HCT116 (cell line): ENCODE results near the gene RBM28. TPM values are rescaled to one million over a fixed set of nuclear protein-coding genes. Genes with fewer than 3 reads are reported as not detected.

ENCODE experiments used
- ATAC-seq: fragments of 200-7000 bp; cut with Tn5 transposase; 2 replicates; pipeline ENCODE4 v1.9.1; 2020; ENCODE audit warnings: mild to moderate bottlenecking, moderate library complexity
- BruUV-seq: library from RNA; stranded (reverse); fragments of 400-500 nt; replicated peaks from 2 replicates; lab custom pipeline; 2021; lab: Mats Ljungman, UMichigan
- CTCF ChIA-PET: fragments of 300-600 bp; sonication (Branson Sonifier 250); formaldehyde crosslinking; loops from one replicate; lab custom pipeline; 2021; ENCODE audit warnings: antibody characterized with exemption; lab: Charles Lee
- POLR2A ChIA-PET: fragments of 300-600, 350-600 bp; sonication (Branson Sonifier 250); formaldehyde crosslinking; loops from one replicate; lab custom pipeline; 2021; ENCODE audit warnings: antibody characterized with exemption; lab: Charles Lee
- RAD21 ChIA-PET, 2 experiments: fragments of 300-600 bp; sonication (Branson Sonifier 250); formaldehyde crosslinking; loops; one replicate each; lab custom pipeline; 2023; ENCODE audit warnings: low total read pairs in 2 of 2; ENCODE audit not compliant: uncharacterized antibody in 2 of 2, unreplicated experiment in 2 of 2, low non-redundant PET in 1 of 2; lab: Charles Lee
- DNase-seq: peaks from one replicate; pipeline ENCODE4 v3.0.0-alpha.2; 2010; ENCODE audit warnings: low read depth, low spot score
- H2AFZ ChIP-seq: fragments of 200-600 bp; shearing (Covaris generic), sonication (generic); 2 replicates; pipeline ENCODE4 v1.6.1; 2017; ENCODE audit warnings: low read depth, mixed run types, mixed read lengths, antibody characterized with exemption, low read length; ENCODE audit not compliant: poor library complexity, severe bottlenecking
- H3K27ac ChIP-seq: 2 replicates; pipeline ENCODE4 v1.5.1; 2012; ENCODE audit warnings: low read depth, low read length
- H3K27me3 ChIP-seq: fragments of 200-600 bp; sonication (generic); 2 replicates; pipeline ENCODE4 v1.6.1; 2016; ENCODE audit warnings: mixed run types, low read length, mixed read lengths; ENCODE audit not compliant: insufficient read depth
- H3K36me3 ChIP-seq, 2 experiments: fragments of 200-500 bp in 1 of 2; fragments of 200-600 bp in 1 of 2; sonication (Bioruptor generic) in 1 of 2; sonication (generic) in 1 of 2; 2 replicates each; pipeline versions ENCODE4 v1.5.1 to v1.6.1; 2014 to 2016; ENCODE audit warnings: low read length in 2 of 2, inconsistent platforms in 1 of 2, mixed read lengths in 1 of 2, mixed run types in 1 of 2; ENCODE audit not compliant: insufficient read depth in 2 of 2, control insufficient read depth in 1 of 2
- H3K4me1 ChIP-seq, 2 experiments: fragments of 200-600 bp in 1 of 2; sonication (generic) in 1 of 2; 2 replicates each; pipeline versions ENCODE4 v1.5.1 to v1.6.1; 2012 to 2017; ENCODE audit warnings: low read length in 2 of 2, inconsistent platforms in 1 of 2, mild to moderate bottlenecking in 1 of 2, mixed read lengths in 1 of 2, mixed run types in 1 of 2, moderate library complexity in 1 of 2; ENCODE audit not compliant: insufficient read depth in 2 of 2, control insufficient read depth in 1 of 2
- H3K4me2 ChIP-seq: fragments of 200-600 bp; sonication (generic); 2 replicates; pipeline ENCODE4 v1.6.1; 2017; ENCODE audit warnings: mixed run types, low read length, mixed read lengths
- H3K4me3 ChIP-seq, 2 experiments: fragments of 200-600 bp in 1 of 2; sonication (generic) in 1 of 2; replicated peaks in 1 of 2; 2 replicates each; pipeline ENCODE4 v1.5.1; 2011 to 2016; ENCODE audit warnings: low read length in 2 of 2, control low read depth in 1 of 2, low read depth in 1 of 2, mild to moderate bottlenecking in 1 of 2, mixed read lengths in 1 of 2, mixed run types in 1 of 2
- H3K79me2 ChIP-seq: fragments of 200-600 bp; sonication (generic); 2 replicates; pipeline ENCODE4 v1.6.1; 2017; ENCODE audit warnings: mild to moderate bottlenecking, mixed run types, low read length, moderate library complexity, mixed read lengths; ENCODE audit not compliant: insufficient read depth
- H3K9ac ChIP-seq: fragments of 200-600 bp; sonication (generic); 2 replicates; pipeline ENCODE4 v1.6.1; 2016; ENCODE audit warnings: low read length, mixed read lengths
- H3K9me2 ChIP-seq: fragments of 200-600 bp; sonication (generic), shearing (Covaris generic); 2 replicates; pipeline ENCODE4 v1.6.1; 2017; ENCODE audit warnings: mixed run types, mild to moderate bottlenecking, moderate library complexity; ENCODE audit not compliant: insufficient read depth
- H3K9me3 ChIP-seq, 2 experiments: fragments of 200-500 bp in 1 of 2; fragments of 200-600 bp in 1 of 2; sonication (Bioruptor generic) in 1 of 2; sonication (generic) in 1 of 2; 2 replicates each; pipeline ENCODE4 v1.6.1; 2014 to 2017; ENCODE audit warnings: low read length in 2 of 2, mixed read lengths in 2 of 2, inconsistent platforms in 1 of 2, low read depth in 1 of 2, mild to moderate bottlenecking in 1 of 2, mixed run types in 1 of 2, moderate library complexity in 1 of 2; ENCODE audit not compliant: control insufficient read depth in 1 of 2, insufficient read depth in 1 of 2
- H4K20me1 ChIP-seq: fragments of 200-600 bp; sonication (generic), shearing (Covaris generic); 2 replicates; pipeline ENCODE4 v1.6.1; 2017; ENCODE audit warnings: mixed run types, mild to moderate bottlenecking, moderate library complexity; ENCODE audit not compliant: insufficient read depth
- ATF3 ChIP-seq: IDR thresholded peaks from 2 replicates; pipeline ENCODE4 v1.6.1; 2012
- CTCF ChIP-seq, 3 experiments: fragments of 200-600 bp in 1 of 3; sonication (generic) in 1 of 3; IDR thresholded peaks in 2 of 3; conservative IDR thresholded peaks in 1 of 3; 2 replicates each; pipeline ENCODE4 v1.5.1; 2012 to 2017; ENCODE audit warnings: low read depth in 2 of 3, low read length in 2 of 3, antibody characterized with exemption in 1 of 3, borderline replicate concordance in 1 of 3, control low read depth in 1 of 3, mild to moderate bottlenecking in 1 of 3, mixed read lengths in 1 of 3, mixed run types in 1 of 3, moderate library complexity in 1 of 3; ENCODE audit not compliant: insufficient read depth in 1 of 3
- ELF1 ChIP-seq: IDR thresholded peaks from 2 replicates; pipeline ENCODE4 v1.6.1; 2012; ENCODE audit warnings: low read depth, borderline replicate concordance
- EZH2 ChIP-seq: fragments of 200-600 bp; sonication (generic); IDR thresholded peaks from 2 replicates; pipeline ENCODE4 v1.6.1; 2017; ENCODE audit warnings: antibody characterized with exemption, mixed run types
- EZH2phosphoT487 ChIP-seq: fragments of 200-600 bp; IDR thresholded peaks from 2 replicates; pipeline ENCODE4 v1.6.1; 2018; ENCODE audit warnings: antibody characterized with exemption, borderline replicate concordance
- FOSL1 ChIP-seq: IDR thresholded peaks from 2 replicates; pipeline ENCODE4 v1.6.1; 2012; ENCODE audit warnings: low read depth
- JUND ChIP-seq: IDR thresholded peaks from 2 replicates; pipeline ENCODE4 v1.6.1; 2012
- MAX ChIP-seq: IDR thresholded peaks from 2 replicates; pipeline ENCODE4 v1.6.1; 2012
- POLR2A ChIP-seq: IDR thresholded peaks from 2 replicates; pipeline ENCODE4 v1.7.0; 2011; ENCODE audit warnings: borderline replicate concordance; ENCODE audit not compliant: insufficient read depth, insufficient read length; ENCODE audit errors: extremely low read depth
- POLR2AphosphoS5 ChIP-seq: IDR thresholded peaks from 2 replicates; pipeline ENCODE4 v1.6.1; 2011; ENCODE audit warnings: mild to moderate bottlenecking, low read depth, low read length, moderate library complexity
- RAD21 ChIP-seq: IDR thresholded peaks from 2 replicates; pipeline ENCODE4 v1.6.1; 2012; ENCODE audit warnings: low read depth, mild to moderate bottlenecking
- REST ChIP-seq: IDR thresholded peaks from 2 replicates; pipeline ENCODE4 v1.6.1; 2012; ENCODE audit warnings: low read depth
- SIN3A ChIP-seq: IDR thresholded peaks from 2 replicates; pipeline ENCODE4 v1.6.1; 2012; ENCODE audit warnings: low read depth
- SRF ChIP-seq: IDR thresholded peaks from 2 replicates; pipeline ENCODE4 v1.6.1; 2012; ENCODE audit warnings: low read depth
- YY1 ChIP-seq: IDR thresholded peaks from 2 replicates; pipeline ENCODE4 v1.6.1; 2011; ENCODE audit warnings: low read length, low read depth, moderate library complexity, mild to moderate bottlenecking; ENCODE audit not compliant: insufficient replicate concordance; ENCODE audit errors: extremely low read depth
- ZBTB33 ChIP-seq: IDR thresholded peaks from 2 replicates; pipeline ENCODE4 v1.6.1; 2011; ENCODE audit warnings: mild to moderate bottlenecking, low read length, moderate library complexity; ENCODE audit not compliant: insufficient replicate concordance; ENCODE audit errors: extremely low read depth
- intact Hi-C: fragments of 100-400 bp; cut with micrococcal nuclease; formaldehyde crosslinking; loops from 2 replicates; pipeline ENCODE4 v1.10.0; 2022
- total RNA-seq: library from RNA; stranded (reverse); gene quantifications from one replicate; pipeline ENCODE4 v1.2.1, GENCODE V29; 2021; ENCODE audit not compliant: unreplicated experiment

Gene RBM28
- total RNA-seq, 1 experiment from 2014 or later: 66.3 TPM

GRCh38 chr7:128311013-128311412 is 32.7 kb downstream of the RBM28 start (continued):
- no peak for TF ChIP-seq EZH2
- no peak for TF ChIP-seq EZH2phosphoT487
- no peak for TF ChIP-seq RAD21
- no peak for TF ChIP-seq ELF1
- TF ChIP-seq, all 23 proteins: peak for 0

GRCh38 chr7:128310499-128310898 is 33.2 kb downstream of the RBM28 start:
- POLR2A ChIA-PET: no interaction called here
- DNase-seq (no peak), ATAC-seq (no peak)
- CTCF ChIA-PET: no interaction called here
- RAD21 ChIA-PET: no interaction called here
- H3K27ac ChIP-seq: no peak overlapping the region
- H2AFZ ChIP-seq: no peak overlapping the region
- H3K27me3 ChIP-seq: no peaks in the 10 kb centered on the region
- BruUV-seq: no TSS peak
- H3K79me2 ChIP-seq: no peaks in the 10 kb centered on the region
- no peak overlapping the region for H3K4me3 ChIP-seq
- H3K9me3 ChIP-seq: no peaks in the 10 kb centered on the region
- peaks cover 42 to 51% of the 10 kb centered on the region in 2 experiments for H3K36me3 ChIP-seq
- H3K9me2 ChIP-seq: no peaks in the 10 kb centered on the region
- H3K9ac ChIP-seq: no peak overlapping the region
- H3K4me1 ChIP-seq: no peaks in the 10 kb centered on the region
- no peak overlapping the region for H3K4me2 ChIP-seq
- H4K20me1 ChIP-seq: no peaks in the 10 kb centered on the region
- TF ChIP-seq CTCF (IDR thresholded peaks at IDR 0.05 in 2 of 3, conservative IDR thresholded peaks at IDR 0.05 in 1 of 3; ENCODE audit: borderline replicate concordance in 1 of 3, insufficient read depth in 1 of 3, low read depth in 2 of 3, low read length in 2 of 3): no peak
- TF ChIP-seq EZH2: no peak
- no peak for TF ChIP-seq MAX
- no peak for TF ChIP-seq POLR2A
- TF ChIP-seq EZH2phosphoT487: no peak
- no peak for TF ChIP-seq YY1
- no peak for TF ChIP-seq REST
- TF ChIP-seq SRF: no peak
- no peak for TF ChIP-seq SIN3A
- no peak for TF ChIP-seq FOSL1
- no peak for TF ChIP-seq POLR2AphosphoS5
- no peak for TF ChIP-seq ZBTB33
- TF ChIP-seq JUND: no peak
- no peak for TF ChIP-seq ATF3
- intact Hi-C loops: no loop called here
